ENCODE results near the gene CR1L. TPM values are rescaled to one million over a fixed set of nuclear protein-coding genes. Genes with fewer than 3 reads are reported as not detected.
"Not testable (repeated sequence)": the region's sequence is repeated elsewhere in the genome, so short reads cannot be mapped to it uniquely, and the experiment has no call there.

Gene CR1L
- total RNA-seq, 2 experiments from 2014 or later = not detected

GRCh38 chr1:207754011-207754410, 109.1 kb downstream of the CR1L start:
- no peaks in the 10 kb centered on the region for H3K27me3 Mint-ChIP-seq
- ChIA-PET CTCF (interaction anchor here (1.3 kb wide), 1 partner anchor 70 kb away, joined by 4 read pairs; no protein-coding TSS in a partner anchor), POLR2A (no interaction called here)
- intact Hi-C loops (cut with micrococcal nuclease) = loop anchor here (5.0 kb wide), 2 partner anchors 118 to 432 kb away; partner anchors contain the start of gene CD55
- H3K36me3 Mint-ChIP-seq = peaks cover 13% of the 10 kb centered on the region
- peaks cover 64% of the 10 kb centered on the region for H3K4me1 Mint-ChIP-seq (ENCODE audit: low read depth)
- H3K9me3 Mint-ChIP-seq = no peaks in the 10 kb centered on the region
- no peak for DNase-seq
- H3K4me3 Mint-ChIP-seq = no peak overlapping the region
- no peak overlapping the region for H3K27ac Mint-ChIP-seq

GRCh38 chr1:207754974-207755700, 110.2 kb downstream of the CR1L start:
- H3K36me3 Mint-ChIP-seq = peaks cover 15% of the 10 kb centered on the region
- no peak overlapping the region for H3K4me3 Mint-ChIP-seq
- ChIA-PET CTCF (no interaction called here), POLR2A (no interaction called here)
- intact Hi-C loops (cut with micrococcal nuclease) = loop anchor here (5.0 kb wide), 2 partner anchors 117 to 433 kb away; partner anchors contain the start of gene CD55
- peaks cover 56% of the 10 kb centered on the region for H3K4me1 Mint-ChIP-seq (ENCODE audit: low read depth)
- no peaks in the 10 kb centered on the region for H3K27me3 Mint-ChIP-seq
- H3K27ac Mint-ChIP-seq = no peak overlapping the region
- no peaks in the 10 kb centered on the region for H3K9me3 Mint-ChIP-seq
- DNase-seq = no peak

GRCh38 chr1:207755846-207756693, 111.1 kb downstream of the CR1L start:
- intact Hi-C loops (cut with micrococcal nuclease) = no loop called here

GRCh38 chr1:207762622-207763021, 117.7 kb downstream of the CR1L start:
- Mint-ChIP-seq H3K4me3 (no peak overlapping the region), H3K27ac (no peak overlapping the region), H3K27me3 (no peaks in the 10 kb centered on the region), H3K4me1 (ENCODE audit: low read depth) (peaks cover 6% of the 10 kb centered on the region), H3K36me3 (peaks cover 56% of the 10 kb centered on the region), H3K9me3 (peaks cover 2% of the 10 kb centered on the region)
- POLR2A ChIA-PET = interaction anchor here (0.6 kb wide), 1 partner anchor 23 kb away, joined by 3 read pairs; no protein-coding TSS in a partner anchor
- intact Hi-C loops (cut with micrococcal nuclease) = no loop called here
- CTCF ChIA-PET = no interaction called here
- DNase-seq = no peak

More at GRCh38 chr1:207755846-207756693, 111.1 kb downstream of the CR1L start:
- no peaks in the 10 kb centered on the region for H3K27me3 Mint-ChIP-seq
- H3K27ac Mint-ChIP-seq = peak overlapping the region; percentile 4
- ChIA-PET CTCF (interaction anchor here (0.6 to 0.8 kb wide), 2 partner anchors 10 to 41 kb away, joined by 4 to 6 read pairs; no protein-coding TSS in a partner anchor), POLR2A (no interaction called here)
- H3K9me3 Mint-ChIP-seq = no peaks in the 10 kb centered on the region
- H3K4me3 Mint-ChIP-seq = no peak overlapping the region
- peak; percentile 16 for DNase-seq
- peaks cover 21% of the 10 kb centered on the region for H3K36me3 Mint-ChIP-seq
- H3K4me1 Mint-ChIP-seq (ENCODE audit: low read depth) = peaks cover 49% of the 10 kb centered on the region

- Mint-ChIP-seq H3K4me1 (ENCODE audit: low read depth) (peaks cover 3% of the 10 kb centered on the region), H3K9me3 (peaks cover 2% of the 10 kb centered on the region), H3K27me3 (no peaks in the 10 kb centered on the region), H3K4me3 (no peak overlapping the region), H3K36me3 (peaks cover 54% of the 10 kb centered on the region), H3K27ac (no peak overlapping the region)
- ChIA-PET CTCF (no interaction called here), POLR2A (interaction anchor here (0.6 kb wide), 1 partner anchor 22 kb away, joined by 3 read pairs; no protein-coding TSS in a partner anchor)
- intact Hi-C loops (cut with micrococcal nuclease) = no loop called here
- DNase-seq = no peak
These were observed 118.2 kb downstream of the CR1L start for GRCh38 chr1:207763091-207763490.

- peaks cover 58% of the 10 kb centered on the region for H3K36me3 Mint-ChIP-seq
- no peak for DNase-seq
- CTCF ChIA-PET = no interaction called here
These were observed 119.0 kb downstream of the CR1L start for GRCh38 chr1:207763972-207764371.

GRCh38 chr1:207766569-207766968, 121.6 kb downstream of the CR1L start:
- POLR2A ChIA-PET = no interaction called here
- intact Hi-C loops (cut with micrococcal nuclease) = no loop called here
- H3K27ac Mint-ChIP-seq = no peak overlapping the region
- no peak overlapping the region for H3K4me3 Mint-ChIP-seq
- peaks cover 69% of the 10 kb centered on the region for H3K36me3 Mint-ChIP-seq
- no peaks in the 10 kb centered on the region for H3K4me1 Mint-ChIP-seq (ENCODE audit: low read depth)
- peaks cover 13% of the 10 kb centered on the region for H3K9me3 Mint-ChIP-seq
- CTCF ChIA-PET = no interaction called here
- no peak for DNase-seq
- no peaks in the 10 kb centered on the region for H3K27me3 Mint-ChIP-seq

More at GRCh38 chr1:207763972-207764371, 119.0 kb downstream of the CR1L start:
- H3K4me3 Mint-ChIP-seq = no peak overlapping the region
- H3K4me1 Mint-ChIP-seq (ENCODE audit: low read depth) = no peaks in the 10 kb centered on the region
- H3K9me3 Mint-ChIP-seq = peaks cover 2% of the 10 kb centered on the region
- no peaks in the 10 kb centered on the region for H3K27me3 Mint-ChIP-seq
- H3K27ac Mint-ChIP-seq = no peak overlapping the region
- intact Hi-C loops (cut with micrococcal nuclease) = no loop called here
- POLR2A ChIA-PET = no interaction called here

- peaks cover 76% of the 10 kb centered on the region for H3K36me3 Mint-ChIP-seq
- H3K27ac Mint-ChIP-seq; CTCF ChIA-PET; intact Hi-C loops (cut with micrococcal nuclease); H3K4me3 Mint-ChIP-seq; DNase-seq; H3K27me3 Mint-ChIP-seq; POLR2A ChIA-PET; H3K4me1 Mint-ChIP-seq (ENCODE audit: low read depth): not testable (repeated sequence)
- H3K9me3 Mint-ChIP-seq = peaks cover 16% of the 10 kb centered on the region
These were observed 125.6 kb downstream of the CR1L start for GRCh38 chr1:207770514-207770913.

Other genes starting within 250 kb of the CR1L start
- gene CR2, start 190.8 kb upstream of the CR1L start, total RNA-seq = under 1 TPM in 1 of 2 experiments, not detected in 1; 0.10 TPM
- not detected for gene CR1, start 149.0 kb upstream of the CR1L start, total RNA-seq
- gene CD46, start 106.9 kb downstream of the CR1L start, total RNA-seq = 10 to 100 TPM; 94.6 to 96.9 TPM

All from activated CD4-positive, alpha-beta memory T cell treated with anti-CD3 and anti-CD28 coated beads for 36 hours (primary cell).